Nephron (organoid): ENCODE data around the gene RABGAP1.
A peak's percentile ranks its signal among the peaks of the same experiment; 100 is the strongest.

Experiments used
- H3K27ac Mint-ChIP-seq, 3 experiments: 2 replicates each; pipeline ENCODE4 v1.8.0; 2020; ENCODE audit warnings: mixed read lengths in 3 of 3, mild to moderate bottlenecking in 2 of 3, moderate library complexity in 1 of 3
- H3K27me3 Mint-ChIP-seq: 2 replicates; pipeline ENCODE4 v1.8.0; 2021; ENCODE audit warnings: low read depth, mild to moderate bottlenecking, moderate library complexity, mixed read lengths
- H3K36me3 Mint-ChIP-seq: 2 replicates; pipeline ENCODE4 v1.8.0; 2020; ENCODE audit warnings: low read depth, mixed read lengths
- H3K4me1 Mint-ChIP-seq: 2 replicates; pipeline ENCODE4 v1.8.0; 2020; ENCODE audit warnings: mixed read lengths
- H3K4me3 Mint-ChIP-seq, 3 experiments: 2 replicates each; pipeline ENCODE4 v1.8.0; 2020; ENCODE audit warnings: mild to moderate bottlenecking in 3 of 3, mixed read lengths in 3 of 3, moderate library complexity in 2 of 3
- H3K9me3 Mint-ChIP-seq: 2 replicates; pipeline ENCODE4 v1.8.0; 2020; ENCODE audit warnings: mixed read lengths
- TF ChIP-seq, protein P1 (sequence below), 3 experiments: fragments of 200-600 bp; sonication (generic); IDR thresholded peaks; one replicate each; pipeline ENCODE4 v1.5.0; 2021; ENCODE audit warnings: antibody characterized with exemption in 3 of 3; ENCODE audit not compliant: unreplicated experiment in 3 of 3

RABGAP1 gene

DNA sequence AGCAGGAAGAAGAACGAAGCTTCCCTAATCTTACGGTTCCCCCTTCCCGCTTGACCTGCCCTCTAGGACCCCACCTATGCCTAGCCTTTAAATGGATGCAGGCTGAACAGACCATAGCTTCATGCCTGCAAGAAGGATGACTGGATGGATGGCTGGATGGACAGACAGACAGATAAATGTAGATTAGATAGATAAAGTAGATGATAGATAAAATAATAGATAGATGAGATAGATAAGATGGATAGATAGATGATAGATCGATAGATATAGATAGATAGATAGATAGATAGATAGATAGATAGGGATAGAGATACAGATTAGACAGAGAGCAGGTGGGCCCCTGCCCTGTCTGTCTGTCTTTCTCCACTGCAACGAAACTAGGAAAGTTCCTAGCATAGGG, 164.7 kb downstream of the RABGAP1 start:
- no peaks in the 10 kb centered on the region for H3K4me1 Mint-ChIP-seq
- no peak overlapping the region for H3K4me3 Mint-ChIP-seq
- H3K27me3 Mint-ChIP-seq, result no peaks in the 10 kb centered on the region
- H3K36me3 Mint-ChIP-seq, result peaks cover 66% of the 10 kb centered on the region
- no peak overlapping the region for H3K27ac Mint-ChIP-seq
- TF ChIP-seq, protein P1, sequence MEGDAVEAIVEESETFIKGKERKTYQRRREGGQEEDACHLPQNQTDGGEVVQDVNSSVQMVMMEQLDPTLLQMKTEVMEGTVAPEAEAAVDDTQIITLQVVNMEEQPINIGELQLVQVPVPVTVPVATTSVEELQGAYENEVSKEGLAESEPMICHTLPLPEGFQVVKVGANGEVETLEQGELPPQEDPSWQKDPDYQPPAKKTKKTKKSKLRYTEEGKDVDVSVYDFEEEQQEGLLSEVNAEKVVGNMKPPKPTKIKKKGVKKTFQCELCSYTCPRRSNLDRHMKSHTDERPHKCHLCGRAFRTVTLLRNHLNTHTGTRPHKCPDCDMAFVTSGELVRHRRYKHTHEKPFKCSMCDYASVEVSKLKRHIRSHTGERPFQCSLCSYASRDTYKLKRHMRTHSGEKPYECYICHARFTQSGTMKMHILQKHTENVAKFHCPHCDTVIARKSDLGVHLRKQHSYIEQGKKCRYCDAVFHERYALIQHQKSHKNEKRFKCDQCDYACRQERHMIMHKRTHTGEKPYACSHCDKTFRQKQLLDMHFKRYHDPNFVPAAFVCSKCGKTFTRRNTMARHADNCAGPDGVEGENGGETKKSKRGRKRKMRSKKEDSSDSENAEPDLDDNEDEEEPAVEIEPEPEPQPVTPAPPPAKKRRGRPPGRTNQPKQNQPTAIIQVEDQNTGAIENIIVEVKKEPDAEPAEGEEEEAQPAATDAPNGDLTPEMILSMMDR (IDR thresholded peaks at IDR 0.05; ENCODE audit: unreplicated experiment in 3 of 3), result no peak
- no peaks in the 10 kb centered on the region for H3K9me3 Mint-ChIP-seq

DNA sequence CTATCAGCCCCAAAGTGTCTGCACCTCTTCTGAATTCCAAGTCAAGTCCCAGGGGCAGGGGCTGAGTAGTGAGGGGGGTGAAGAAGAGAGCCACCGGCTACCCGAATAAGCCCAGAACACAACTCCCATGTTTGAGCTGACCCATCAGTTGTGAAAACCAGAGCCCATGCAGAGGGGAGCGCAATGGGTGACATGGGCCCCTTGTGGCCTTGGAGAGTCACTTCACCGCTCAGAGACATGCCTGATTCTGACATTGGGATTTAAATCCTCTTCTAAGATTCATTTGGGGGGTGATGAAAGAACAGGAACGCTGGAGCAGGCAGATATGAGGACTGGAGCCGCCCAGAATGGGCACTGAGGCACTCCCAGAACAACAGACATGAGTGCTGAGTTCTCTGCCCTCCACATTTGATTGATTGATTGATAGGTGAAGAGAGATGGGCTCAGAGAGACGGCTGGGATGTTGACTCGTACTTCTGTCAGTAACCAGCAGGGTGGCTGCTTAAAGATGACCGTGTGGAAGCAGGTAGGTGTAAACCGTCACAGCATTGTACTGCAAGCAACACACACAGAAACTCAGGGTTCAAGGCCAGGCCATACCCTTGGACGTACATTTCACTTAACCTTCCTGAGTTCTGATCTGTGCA, 166.9 kb downstream of the RABGAP1 start:
- H3K9me3 Mint-ChIP-seq, result no peaks in the 10 kb centered on the region
- no peak overlapping the region for H3K27ac Mint-ChIP-seq
- no peaks in the 10 kb centered on the region for H3K27me3 Mint-ChIP-seq
- H3K4me1 Mint-ChIP-seq, result no peaks in the 10 kb centered on the region
- H3K36me3 Mint-ChIP-seq, result peaks cover 56% of the 10 kb centered on the region
- TF ChIP-seq, protein P1 (IDR thresholded peaks at IDR 0.05; ENCODE audit: unreplicated experiment in 3 of 3), result no peak
- no peak overlapping the region for H3K4me3 Mint-ChIP-seq

DNA sequence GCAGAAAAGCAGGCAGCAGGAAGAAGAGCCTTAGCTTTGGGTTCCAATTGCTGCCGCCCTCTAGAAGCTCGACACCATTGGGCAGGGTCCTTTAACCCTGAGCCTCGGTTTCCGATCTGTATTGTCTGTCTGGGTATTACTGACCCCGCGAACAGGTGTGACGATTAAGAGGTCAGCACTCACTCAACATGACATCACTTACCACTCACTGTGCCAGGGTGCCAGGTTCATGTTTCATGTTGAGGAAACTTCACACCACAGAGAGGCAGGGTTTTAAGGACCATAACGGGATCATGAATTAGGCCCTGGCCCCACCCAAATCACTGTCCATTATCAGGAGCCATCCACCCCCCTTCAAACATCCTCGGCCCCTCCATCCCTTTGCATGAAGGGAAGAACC, 168.2 kb downstream of the RABGAP1 start:
- TF ChIP-seq, protein P1 (IDR thresholded peaks at IDR 0.05; ENCODE audit: unreplicated experiment in 3 of 3), result no peak
- Mint-ChIP-seq H3K36me3 (peaks cover 47% of the 10 kb centered on the region), H3K27ac (peak overlapping the region in 1 of 3 experiments; percentile 45), H3K4me3 (no peak overlapping the region), H3K27me3 (no peaks in the 10 kb centered on the region), H3K4me1 (no peaks in the 10 kb centered on the region), H3K9me3 (no peaks in the 10 kb centered on the region)

GRCh38 chr9:123109540-123110279, 168.9 kb downstream of the RABGAP1 start:
- H3K27ac Mint-ChIP-seq, result peak overlapping the region in 2 of 3 experiments; percentile 45 to 50
- no peaks in the 10 kb centered on the region for H3K9me3 Mint-ChIP-seq
- peaks cover 47% of the 10 kb centered on the region for H3K36me3 Mint-ChIP-seq
- TF ChIP-seq, protein P1 (IDR thresholded peaks at IDR 0.05; ENCODE audit: unreplicated experiment in 3 of 3), result no peak
- no peaks in the 10 kb centered on the region for H3K27me3 Mint-ChIP-seq
- H3K4me3 Mint-ChIP-seq, result no peak overlapping the region
- no peaks in the 10 kb centered on the region for H3K4me1 Mint-ChIP-seq

- Mint-ChIP-seq H3K27ac (peak overlapping the region; percentile 13 to 69 (median 33)), H3K4me3 (no peak overlapping the region), H3K4me1 (no peaks in the 10 kb centered on the region), H3K36me3 (peaks cover 44% of the 10 kb centered on the region), H3K27me3 (no peaks in the 10 kb centered on the region), H3K9me3 (no peaks in the 10 kb centered on the region)
- TF ChIP-seq, protein P1 (IDR thresholded peaks at IDR 0.05; ENCODE audit: unreplicated experiment in 3 of 3), result no peak
Observed at GRCh38 chr9:123111427-123112014, 170.7 kb downstream of the RABGAP1 start.
